Stimulated activated CD4-positive, alpha-beta T cell treated with anti-CD3 and anti-CD28 coated beads, TNF-alpha, amount 100 ng/mL, for 1 hour (primary cell): Measurements from ENCODE around the gene RWDD4.
A peak's percentile ranks its signal among the peaks of the same experiment; 100 is the strongest.

Source experiments
- DNase-seq, 3 donors: peaks; one replicate each; pipeline ENCODE4 v3.0.0-alpha.2; 2020; ENCODE audit warnings: low read depth in 3 of 3, low spot score in 1 of 3

Gene RWDD4

DNA sequence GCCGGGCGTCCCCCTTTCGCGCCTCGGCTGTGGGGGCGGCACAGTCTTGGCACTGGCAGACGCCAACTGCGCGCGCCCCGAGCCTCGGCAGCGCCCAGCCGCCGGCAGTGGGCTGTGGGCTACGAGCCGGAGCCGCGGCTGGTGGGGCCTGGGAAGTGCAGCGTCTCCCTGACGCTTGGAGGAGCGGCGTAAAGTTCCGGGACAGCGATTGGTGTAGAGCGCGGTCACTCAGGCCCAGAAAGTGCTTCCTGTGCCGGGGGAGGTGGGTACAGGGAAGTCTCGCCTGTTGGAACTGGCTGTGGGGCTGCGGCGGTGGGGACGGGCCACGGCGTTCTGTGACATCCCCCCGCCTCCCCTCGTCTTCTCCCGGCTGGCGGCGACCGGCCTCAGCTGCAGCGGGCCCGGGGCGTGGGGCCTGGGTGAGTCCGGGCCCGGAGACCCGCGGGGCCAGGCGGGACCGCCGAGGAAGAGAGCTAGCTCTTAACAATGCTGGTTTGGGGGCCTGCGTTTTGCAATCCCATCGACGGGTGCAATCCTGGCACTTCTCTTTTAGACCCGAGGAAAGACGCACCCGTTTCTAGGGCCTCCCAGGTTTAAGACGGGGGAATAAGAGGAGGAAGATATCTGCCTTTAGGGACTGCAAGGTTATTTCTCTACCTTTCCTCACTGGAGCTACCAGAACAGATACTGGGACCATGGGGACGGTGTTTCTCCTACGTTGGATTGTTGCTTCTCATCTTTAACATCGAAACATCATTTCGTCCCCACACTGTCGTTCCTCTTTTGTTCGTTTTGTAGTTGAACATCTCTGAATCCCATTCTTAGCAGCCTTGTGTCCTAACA lies at the start of gene RWDD4, which contains the start of gene TRAPPC11:
TSS of gene RWDD4 (minus strand) at position 157 of the 843 bp plus-strand sequence. CDS start 233 bp downstream, outside the sequence.
TSS of gene TRAPPC11 (plus strand) at position 265 of the 843 bp plus-strand sequence. CDS start 4,575 bp downstream, outside the sequence.
- DNase-seq = peak; percentile 87 to 90 (median 88)

DNA sequence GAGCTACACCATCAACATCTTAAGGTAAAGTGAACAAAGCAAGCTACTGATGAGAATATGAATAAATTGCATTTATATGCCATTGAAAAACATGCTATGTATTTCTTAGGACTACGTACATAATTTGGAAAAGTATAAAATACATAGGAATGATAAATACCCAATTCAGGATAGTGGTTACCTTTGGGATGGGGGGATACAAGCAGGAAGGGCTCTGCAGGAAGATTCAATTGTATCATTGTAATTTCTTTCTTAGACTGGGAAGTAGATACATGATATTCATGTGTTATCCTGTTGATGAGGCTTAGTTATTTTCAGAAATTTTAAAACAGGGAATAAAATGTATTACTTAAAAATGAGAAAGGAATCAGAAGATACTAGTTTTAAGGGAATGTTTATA lies 43.5 kb upstream of the RWDD4 start:
- DNase-seq = no peak

DNA sequence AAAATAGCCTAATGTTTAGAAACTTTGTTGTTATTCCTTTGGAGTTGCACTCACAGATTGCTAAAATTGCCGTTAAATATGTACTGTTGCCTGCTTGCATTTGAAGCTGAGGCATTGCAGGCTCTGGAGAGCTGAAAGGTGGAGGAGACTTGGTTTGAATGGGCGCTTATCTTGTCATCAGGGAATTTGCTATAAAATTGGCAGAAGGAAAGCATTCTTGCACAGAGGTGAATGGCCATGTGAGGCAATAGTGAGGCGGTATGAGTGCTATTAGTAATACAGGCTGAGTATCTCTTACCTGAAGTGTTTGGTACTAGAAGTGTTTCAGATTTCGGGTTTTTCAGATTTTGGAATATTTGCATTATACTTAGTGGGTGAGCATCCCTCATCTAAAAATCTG lies 41.4 kb upstream of the RWDD4 start:
- no peak for DNase-seq

DNA sequence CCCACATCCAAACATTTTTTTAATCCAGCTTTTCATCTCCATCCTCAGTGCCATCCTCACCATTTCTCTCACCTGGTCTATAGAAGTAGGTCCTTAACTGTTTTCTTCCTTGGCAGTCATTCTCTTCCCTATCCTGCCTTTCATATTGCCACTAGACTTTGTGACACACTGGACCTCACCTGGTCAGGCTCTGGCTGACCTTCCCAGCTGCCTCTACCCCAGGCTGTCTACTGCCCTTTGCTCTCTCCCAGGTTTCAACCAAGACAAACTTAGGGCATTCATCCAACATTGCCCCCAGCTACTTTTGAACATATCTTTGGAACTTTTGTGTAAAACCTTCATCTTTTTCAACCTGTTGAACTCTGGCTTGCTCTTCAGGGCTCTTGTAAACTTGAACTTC lies 39.9 kb upstream of the RWDD4 start:
- no peak for DNase-seq

DNA sequence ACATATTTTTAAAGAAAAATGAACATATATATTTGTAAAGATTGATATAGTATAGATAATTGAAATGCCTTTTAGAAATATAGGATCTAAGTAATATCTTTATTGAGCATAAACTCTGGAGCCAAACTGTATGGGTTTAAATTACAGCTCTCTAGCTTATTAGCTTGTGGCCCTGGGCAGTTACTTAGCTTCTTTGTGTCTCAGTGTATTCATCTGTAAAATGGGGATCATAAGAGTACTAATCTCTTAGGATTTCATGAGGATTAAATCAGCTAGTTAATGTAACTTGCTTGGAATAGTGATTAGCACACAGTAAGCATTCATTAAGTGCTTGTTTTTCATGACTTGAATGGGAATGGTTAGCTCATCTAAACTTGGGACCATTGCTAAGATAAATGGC lies 32.9 kb upstream of the RWDD4 start:
- no peak for DNase-seq

DNA sequence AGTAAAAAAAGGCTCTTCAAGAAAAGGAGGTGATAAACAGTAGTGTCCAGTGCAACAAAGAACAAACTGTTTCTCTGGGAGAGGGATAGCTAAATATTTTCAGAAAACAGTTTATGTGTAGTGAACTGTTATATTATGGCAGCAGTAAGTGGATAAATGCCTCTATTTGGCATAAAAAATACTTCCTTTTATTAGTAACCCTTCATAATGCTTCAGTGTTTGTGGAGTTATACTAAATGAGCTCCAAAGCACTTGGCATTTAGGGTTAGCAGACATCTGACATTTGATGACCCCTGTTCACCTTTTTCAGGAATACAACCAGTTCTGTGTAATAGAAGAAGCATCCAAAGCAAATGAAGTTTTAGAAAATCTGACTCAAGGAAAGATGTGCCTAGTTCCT lies 32.0 kb upstream of the RWDD4 start:
- DNase-seq = no peak

DNA sequence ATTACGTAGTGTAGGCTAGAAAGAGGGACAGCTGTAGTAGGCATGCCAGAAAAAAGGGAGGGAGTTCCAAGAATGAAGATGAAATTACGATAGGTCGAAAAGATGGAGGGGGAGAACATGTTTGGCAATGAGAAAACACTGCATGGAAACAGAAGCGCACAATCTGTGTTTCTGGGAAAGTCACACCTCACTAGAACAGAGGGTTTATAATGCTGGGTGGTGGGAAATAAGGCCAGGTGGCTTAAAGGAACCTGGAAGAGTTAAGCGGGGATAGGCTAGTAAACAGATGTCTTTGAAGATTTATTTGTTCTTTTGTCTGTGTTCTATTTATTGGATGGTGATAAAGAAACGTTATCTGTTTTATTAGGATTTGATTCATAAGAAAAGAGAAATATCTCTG lies 29.2 kb upstream of the RWDD4 start:
- DNase-seq = no peak

DNA sequence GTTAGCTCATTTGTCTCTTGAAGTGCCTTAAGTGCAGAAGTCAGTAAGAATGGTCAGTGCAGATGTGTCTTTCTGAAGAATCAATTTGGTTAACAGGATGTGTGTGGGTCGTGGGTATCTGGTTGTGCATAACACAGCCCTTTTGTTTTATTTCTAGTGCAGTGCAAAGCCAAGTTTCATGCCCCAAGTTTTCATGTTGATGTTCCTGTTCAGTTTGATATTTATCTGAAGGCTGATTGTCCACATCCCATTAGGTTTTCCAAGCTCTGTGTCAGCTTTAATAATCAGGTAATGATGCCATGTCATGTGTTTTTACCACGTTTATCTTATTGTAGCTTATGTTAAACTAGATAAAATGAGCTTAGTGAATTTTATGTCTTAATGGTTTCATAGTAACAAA lies 27.5 kb upstream of the RWDD4 start:
- no peak for DNase-seq

DNA sequence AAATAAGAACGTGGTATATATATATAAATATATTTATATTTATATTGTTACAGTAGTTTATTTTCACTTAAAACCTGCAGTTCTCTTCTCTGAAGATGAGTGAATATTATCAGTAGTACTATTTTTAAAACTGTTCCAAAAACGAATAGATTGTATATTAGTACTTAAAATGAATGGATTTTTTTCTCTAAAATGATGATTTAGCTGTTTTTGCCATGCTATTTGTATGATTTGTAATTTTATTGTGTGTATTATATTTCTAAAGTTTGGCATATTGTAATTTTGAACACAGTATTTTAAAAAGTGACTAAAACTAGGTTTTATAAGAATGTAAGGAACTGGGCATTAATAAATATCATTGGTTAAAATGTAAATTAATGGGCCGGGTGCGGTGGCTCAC lies 22.1 kb upstream of the RWDD4 start:
- no peak for DNase-seq

DNA sequence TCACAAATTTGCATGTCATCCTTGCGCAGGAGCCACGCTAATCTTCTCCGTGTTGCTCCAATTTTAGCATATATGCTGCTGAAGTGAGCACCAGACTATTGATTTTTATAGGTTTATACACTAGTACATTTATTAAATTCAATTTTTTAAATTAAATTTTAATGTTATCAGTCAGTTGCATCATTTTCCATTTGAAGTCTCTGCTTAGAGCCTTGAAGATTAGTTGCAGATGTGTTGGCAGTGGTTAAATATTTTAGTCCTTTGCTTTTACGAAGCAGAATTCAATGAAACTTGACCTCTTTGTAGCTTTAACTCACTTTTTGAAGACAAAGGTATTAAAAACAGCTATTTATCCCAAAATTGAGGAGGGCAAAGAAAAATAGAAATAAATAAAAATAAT lies 16.6 kb upstream of the RWDD4 start:
- no peak for DNase-seq

DNA sequence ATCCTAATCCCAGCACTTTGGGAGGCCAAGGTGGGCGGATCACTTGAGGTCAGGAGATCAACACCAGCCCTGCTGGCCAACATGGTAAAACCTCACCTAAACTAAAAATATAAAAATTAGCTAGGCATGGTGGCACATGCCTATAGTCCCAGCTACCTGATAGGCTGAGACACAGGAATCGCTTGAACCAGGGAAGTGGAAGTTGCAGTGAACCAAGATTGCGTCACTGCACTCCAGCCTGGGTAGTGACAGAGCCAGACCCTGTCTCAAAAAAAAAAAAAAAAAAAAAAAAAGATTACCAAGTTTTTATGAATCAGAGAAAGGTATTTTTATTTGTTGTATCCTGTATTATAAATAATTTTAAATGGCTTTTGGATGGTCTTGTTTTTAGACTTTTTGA lies 15.2 kb upstream of the RWDD4 start:
- DNase-seq = no peak

DNA sequence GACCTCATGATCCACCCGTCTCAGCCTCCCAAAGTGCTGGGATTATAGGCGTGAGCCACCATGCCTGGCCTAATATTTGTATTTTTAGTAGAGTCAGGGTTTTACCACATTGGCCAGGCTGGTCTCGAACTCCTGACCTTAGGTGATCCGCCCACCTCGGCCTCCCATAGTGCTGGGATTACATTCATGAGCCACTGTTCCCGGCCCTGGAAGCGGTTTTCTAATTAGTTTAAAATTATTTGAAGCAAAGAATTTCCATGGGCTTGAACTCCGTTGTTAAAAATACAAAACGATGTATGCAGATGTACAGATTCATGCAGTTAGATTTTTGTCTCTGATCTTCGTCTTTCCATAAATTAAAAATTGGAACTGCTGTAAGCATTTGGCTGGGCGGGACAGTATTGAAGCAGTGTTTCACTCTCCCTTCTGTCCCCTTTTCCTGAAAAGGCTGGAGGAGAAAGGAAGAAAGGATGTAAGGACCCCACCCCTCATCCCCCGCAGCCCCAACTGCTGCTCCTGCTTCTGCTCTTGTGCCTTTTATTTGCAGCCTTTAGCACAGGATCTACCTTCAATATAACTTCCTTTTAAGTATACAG lies 12.1 kb upstream of the RWDD4 start:
- DNase-seq = no peak

DNA sequence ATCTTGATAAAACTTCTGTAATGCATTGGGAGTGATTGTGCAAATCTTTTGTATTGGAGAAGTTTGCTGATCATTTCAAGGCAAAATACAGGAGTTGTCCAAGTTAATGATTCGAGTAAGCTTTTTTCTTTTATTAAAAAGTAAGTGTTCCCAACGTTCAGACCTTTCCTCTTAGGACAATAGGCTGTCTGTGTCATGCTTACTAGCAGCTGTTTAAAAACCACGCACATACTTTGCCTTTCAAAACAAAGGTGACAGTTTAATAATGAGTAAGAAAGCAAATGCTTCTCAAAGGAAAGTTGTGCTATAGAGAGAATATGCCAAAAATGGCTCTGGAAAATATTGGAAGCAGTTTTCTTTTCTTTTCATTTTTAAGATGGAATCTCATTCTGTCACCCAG lies 11.3 kb upstream of the RWDD4 start:
- DNase-seq = no peak

DNA sequence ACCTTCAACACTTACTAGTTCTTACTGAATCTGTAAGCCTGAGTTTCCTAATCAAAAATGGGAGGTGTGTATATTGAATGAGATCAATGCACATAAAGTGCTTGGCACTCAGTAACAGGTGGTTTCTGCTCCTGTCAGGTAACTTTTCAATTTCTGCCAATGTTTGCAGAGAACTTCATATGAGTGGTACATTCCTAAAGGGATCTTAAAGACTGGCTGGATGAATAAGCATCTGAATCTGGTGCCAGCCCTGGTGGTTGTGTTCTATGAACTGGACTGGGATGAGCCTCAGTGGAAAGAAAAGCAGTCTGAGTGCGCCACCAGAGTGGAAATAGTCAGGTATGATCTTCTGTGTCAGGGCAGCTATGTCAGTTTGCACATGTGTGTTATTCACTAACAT lies 7.1 kb upstream of the RWDD4 start:
- DNase-seq = no peak

DNA sequence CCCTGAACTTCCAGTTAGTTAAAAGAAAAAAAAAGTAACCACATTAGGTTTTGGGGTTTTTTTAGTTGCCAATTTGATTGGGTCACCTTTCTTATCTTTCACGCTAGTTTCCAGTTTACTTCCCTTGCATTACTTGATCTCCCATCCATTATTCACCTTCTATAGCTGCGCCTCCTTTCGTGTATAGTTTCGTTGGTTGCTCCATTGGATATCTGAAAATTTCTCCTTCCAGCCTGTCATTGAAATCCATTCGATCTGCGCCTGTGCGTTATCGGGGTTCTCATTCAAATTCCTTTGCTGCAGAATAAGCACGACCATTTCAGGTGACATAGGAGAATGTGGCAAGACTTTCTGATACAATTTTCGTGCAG lies 872 bp upstream of the RWDD4 start:
- no peak for DNase-seq

DNA sequence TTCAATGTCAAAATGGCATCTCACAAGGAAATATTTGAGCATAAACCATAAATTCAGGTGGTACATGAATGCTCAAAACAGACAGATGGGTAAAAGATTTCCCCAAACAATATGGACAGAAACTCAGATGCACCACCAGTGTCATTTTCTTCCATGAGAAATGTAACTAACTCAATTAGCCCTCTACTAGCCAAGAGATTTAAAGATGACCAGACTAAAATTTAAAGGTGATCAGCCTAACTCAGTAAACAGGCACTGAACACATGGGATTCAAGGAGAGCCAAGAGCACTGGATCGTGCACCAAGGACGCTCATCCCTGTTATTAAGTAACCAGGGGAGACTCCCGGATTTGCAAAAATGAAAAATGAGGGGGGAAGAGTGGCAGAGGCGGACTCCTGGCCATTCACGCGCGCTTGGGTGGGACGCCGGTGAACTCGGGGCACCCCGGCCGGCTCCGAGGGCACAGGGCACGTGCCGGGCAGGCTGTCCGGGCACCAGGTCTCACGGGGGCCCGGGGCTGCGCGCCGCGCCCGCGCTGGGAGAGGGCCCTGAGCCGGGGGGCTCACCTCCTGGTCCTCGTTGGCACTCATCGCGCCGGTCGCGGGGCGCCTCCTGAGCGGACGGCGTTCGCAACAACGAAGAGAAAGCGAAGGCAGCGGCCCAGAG lies 490 bp downstream of the RWDD4 start:
- peak in 1 of 3 donors; percentile 13 for DNase-seq

DNA sequence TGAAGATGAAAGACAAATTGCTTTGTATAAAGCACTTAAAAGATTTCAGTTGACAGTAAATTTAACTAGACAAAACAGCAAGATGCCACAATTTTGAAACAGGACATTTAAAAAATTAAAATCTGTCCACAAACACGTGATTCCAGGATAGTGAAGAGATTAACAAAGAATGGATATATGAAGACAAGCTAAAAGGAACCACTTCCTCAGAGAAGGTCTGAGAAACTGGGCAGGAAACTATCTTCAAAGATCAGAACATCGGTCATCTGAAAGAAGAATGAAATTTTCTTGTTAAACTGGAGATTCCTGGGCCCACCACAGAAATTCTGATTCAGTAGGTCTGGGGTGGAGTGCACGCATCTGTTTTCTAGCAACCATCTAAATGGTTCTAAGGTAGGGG lies 1.4 kb downstream of the RWDD4 start:
- no peak for DNase-seq

DNA sequence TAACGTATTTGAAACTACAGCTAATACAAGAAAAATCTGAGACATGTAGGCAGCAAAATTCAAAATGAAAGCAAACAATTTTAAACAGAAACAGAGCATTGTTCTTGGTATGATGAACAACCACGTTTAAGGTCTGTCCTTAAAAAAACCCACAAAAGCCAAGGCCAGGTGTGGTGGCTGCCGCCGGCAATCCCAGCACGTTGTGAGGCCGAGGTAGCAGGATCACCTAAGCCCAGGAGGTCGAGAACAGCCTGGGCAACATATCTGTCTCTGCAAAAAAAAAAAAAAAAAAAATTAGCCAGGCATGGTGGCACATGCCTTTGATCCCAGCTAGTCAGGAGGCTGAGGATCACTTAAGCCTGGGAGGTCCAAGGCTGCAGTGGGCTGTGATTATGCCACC lies 13.7 kb downstream of the RWDD4 start:
- DNase-seq = no peak

DNA sequence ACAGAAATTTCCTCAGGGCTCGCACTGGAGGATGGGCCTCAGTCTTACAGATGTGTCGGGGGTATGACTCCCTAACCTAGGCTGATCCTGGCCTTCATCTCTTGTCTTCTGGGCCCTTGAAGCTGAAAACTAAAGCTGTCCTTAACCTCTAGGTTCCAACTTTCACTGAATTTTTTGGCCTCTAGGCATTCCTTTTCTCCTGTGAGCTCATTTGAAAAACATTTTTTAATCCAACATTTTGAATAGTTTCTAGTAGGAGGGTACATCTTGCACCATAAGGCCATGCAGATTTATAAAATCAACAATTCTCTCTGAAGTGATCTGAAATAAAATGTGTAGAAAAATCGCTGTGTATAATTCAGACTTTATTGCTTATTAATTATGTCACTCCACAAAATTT lies 19.7 kb downstream of the RWDD4 start:
- no peak for DNase-seq

DNA sequence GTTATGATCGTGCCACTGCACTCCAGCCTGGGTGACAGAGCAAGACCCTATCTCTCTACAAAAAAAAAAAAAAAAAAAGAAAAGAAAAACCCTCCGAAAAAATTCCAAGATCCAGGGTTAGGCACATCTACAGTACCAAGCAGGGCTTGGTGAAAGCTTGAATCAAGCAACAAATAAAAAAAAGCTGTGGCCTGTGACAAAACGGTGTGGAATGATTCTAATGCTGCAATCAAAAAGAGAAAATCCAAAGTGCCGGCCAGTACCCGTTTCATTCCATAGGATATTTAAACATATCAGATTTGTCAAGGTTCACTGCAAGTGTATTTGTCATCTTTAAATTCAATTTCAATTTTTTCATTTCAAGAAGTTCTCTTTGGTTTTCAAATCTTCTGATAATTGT lies 20.5 kb downstream of the RWDD4 start:
- DNase-seq = no peak

DNA sequence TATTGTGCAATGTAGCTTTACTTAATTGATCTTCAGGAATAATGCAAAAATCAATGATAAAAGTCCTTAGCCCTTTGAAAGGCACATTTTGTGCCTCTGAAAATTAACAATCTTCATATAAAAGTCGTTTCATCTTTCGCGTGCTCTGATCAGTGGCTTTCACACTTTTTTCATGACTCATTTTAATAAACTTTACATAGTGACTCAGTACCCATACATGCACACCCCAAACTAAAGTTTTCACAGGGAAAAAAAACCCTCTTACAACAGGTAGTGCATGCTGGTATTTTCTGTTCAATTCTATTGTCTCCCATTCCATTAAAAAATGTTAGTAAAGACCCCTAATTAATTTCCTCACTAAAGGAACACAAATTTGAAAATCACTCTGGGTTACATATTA lies 21.5 kb downstream of the RWDD4 start:
- no peak for DNase-seq

DNA sequence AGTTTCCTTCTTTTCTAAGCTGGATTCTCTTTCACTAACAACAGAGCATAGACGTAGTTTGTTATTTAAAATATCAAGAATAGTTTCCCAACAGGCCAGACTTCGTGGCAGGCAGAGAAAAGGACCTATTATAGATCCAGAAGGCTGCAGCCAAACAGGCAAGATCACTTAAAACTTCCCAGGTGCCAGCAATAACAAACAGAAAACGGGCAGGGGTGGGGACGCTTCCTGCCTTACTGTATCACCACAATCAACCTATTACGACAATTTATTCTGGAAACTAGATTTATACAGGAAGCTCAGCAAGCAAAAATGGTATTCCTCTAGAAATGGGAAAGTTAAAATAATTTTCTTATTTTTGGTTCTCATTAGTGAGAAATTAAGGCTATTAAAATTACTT lies 22.1 kb downstream of the RWDD4 start:
- no peak for DNase-seq
